Ascending aorta (tissue), 2 donors: ENCODE measurements around the gene GPR107. TPM values are rescaled to one million over a fixed set of nuclear protein-coding genes. Genes with fewer than 3 reads are reported as not detected.

Experiments used
- DNase-seq, 2 donors: peaks; one replicate each; pipeline ENCODE4 v3.0.0-alpha.2; 2019; ENCODE audit warnings: low spot score in 2 of 2
- H3K27ac ChIP-seq, 2 donors: fragments of 200-600 bp; sonication (generic); one replicate each; pipeline ENCODE4 v1.5.1; 2016 to 2017; ENCODE audit warnings: mild to moderate bottlenecking in 1 of 2
- H3K27me3 ChIP-seq: fragments of 200-600 bp; sonication (generic); one replicate; pipeline ENCODE4 v1.5.1; 2017
- H3K36me3 ChIP-seq, 2 donors: fragments of 200-600 bp; sonication (generic); one replicate each; pipeline ENCODE4 v1.5.1; 2016
- H3K4me1 ChIP-seq, 2 donors: fragments of 200-600 bp; sonication (generic); one replicate each; pipeline ENCODE4 v1.5.1; 2016 to 2017; ENCODE audit warnings: mild to moderate bottlenecking in 1 of 2
- H3K4me3 ChIP-seq, 2 donors: fragments of 200-600 bp; sonication (generic); one replicate each; pipeline ENCODE4 v1.5.1; 2016 to 2017; ENCODE audit warnings: mild to moderate bottlenecking in 1 of 2
- H3K9me3 ChIP-seq, 2 donors: fragments of 200-600 bp; sonication (generic); one replicate each; pipeline ENCODE4 v1.5.1; 2016
- intact Hi-C: fragments of 100-400 bp; cut with DNase I; formaldehyde crosslinking; loops from one replicate; pipeline ENCODE4 v1.15.1; 2023
- total RNA-seq: library from RNA; depleted of rRNA; stranded (reverse); fragments of >200 nt; gene quantifications from one replicate; pipeline ENCODE4 v1.1.0, GENCODE V29; 2016
- TF ChIP-seq, protein P1 (sequence below), 3 experiments: fragments of 200-600 bp in 2 of 3; fragments of 450-650 bp in 1 of 3; sonication (generic) in 2 of 3; IDR thresholded peaks; one replicate each; pipeline ENCODE4 v1.5.1; 2016 to 2019; ENCODE audit warnings: antibody characterized with exemption in 3 of 3, mild to moderate bottlenecking in 1 of 3, moderate library complexity in 1 of 3

The GPR107 gene
- total RNA-seq, 1 donor from 2014 or later = 37.4 TPM

DNA sequence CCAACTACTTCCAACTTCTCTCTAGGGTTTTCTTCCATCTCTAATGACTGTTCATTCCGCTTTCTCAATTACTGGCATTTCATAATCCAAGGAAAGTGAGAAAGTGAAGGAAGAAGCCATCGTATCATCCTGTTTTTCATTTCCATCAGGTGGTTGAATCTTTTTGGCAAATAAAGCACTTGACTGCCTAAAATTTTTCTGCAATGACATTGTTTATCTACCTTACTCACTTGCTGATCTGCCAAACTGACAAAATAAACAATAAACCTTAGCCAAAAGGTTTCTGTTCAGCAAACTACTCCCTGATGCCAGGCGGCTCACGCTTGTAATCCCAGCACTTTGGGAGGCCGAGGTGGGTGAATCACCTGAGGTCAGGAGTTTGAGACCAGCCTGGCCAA, 29.1 kb upstream of the GPR107 start:
- H3K9me3 ChIP-seq = no peaks in the 10 kb centered on the region
- no peaks in the 10 kb centered on the region for H3K36me3 ChIP-seq
- DNase-seq = no peak
- H3K27me3 ChIP-seq = no peaks in the 10 kb centered on the region
- intact Hi-C loops = loop anchor here (10.0 kb wide), 1 partner anchor 310 kb away; no protein-coding TSS in a partner anchor
- no peak overlapping the region for H3K4me3 ChIP-seq
- TF ChIP-seq, protein P1, sequence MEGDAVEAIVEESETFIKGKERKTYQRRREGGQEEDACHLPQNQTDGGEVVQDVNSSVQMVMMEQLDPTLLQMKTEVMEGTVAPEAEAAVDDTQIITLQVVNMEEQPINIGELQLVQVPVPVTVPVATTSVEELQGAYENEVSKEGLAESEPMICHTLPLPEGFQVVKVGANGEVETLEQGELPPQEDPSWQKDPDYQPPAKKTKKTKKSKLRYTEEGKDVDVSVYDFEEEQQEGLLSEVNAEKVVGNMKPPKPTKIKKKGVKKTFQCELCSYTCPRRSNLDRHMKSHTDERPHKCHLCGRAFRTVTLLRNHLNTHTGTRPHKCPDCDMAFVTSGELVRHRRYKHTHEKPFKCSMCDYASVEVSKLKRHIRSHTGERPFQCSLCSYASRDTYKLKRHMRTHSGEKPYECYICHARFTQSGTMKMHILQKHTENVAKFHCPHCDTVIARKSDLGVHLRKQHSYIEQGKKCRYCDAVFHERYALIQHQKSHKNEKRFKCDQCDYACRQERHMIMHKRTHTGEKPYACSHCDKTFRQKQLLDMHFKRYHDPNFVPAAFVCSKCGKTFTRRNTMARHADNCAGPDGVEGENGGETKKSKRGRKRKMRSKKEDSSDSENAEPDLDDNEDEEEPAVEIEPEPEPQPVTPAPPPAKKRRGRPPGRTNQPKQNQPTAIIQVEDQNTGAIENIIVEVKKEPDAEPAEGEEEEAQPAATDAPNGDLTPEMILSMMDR (IDR thresholded peaks at IDR 0.05) = no peak
- H3K4me1 ChIP-seq = peaks cover 8 to 65% of the 10 kb centered on the region in 2 donors
- peak overlapping the region; percentile 75 to 78 for H3K27ac ChIP-seq

DNA sequence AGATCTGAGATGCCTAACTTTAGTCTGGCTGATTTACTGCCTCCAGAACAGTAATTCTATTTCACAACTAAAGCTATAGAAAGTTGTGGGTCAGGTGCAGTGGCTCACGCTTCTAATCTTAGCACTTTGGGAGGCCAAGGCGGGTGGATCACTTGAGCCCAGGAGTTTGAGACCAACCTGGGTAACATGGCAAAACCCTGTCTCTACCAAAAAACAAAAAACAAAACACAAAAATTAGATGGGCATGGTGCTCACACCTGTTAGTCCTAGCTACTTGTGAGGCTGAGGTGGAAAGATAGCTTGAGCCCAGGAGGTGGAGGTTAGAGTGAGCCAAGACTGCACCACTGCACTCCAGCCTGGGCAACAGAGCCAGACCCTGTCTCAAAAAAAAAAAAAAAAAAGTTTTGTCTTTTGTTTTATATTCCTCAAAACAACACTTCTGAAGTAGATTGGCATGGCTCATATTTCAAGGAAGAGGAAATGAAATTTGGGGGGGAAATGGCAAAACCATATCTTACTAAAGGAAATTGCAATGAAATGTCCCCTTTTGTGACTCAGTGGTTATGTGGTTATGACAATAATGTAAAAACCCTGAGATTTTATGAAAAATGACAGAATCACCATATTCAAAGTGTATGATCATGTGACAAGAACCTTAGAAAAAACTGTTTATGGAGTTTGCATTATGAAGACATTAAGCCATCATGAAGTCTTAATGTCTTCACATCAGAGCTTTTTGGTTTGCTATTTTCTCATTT, 26.9 kb upstream of the GPR107 start:
- intact Hi-C loops = loop anchor here (10.0 kb wide), 1 partner anchor 312 kb away; no protein-coding TSS in a partner anchor
- H3K36me3 ChIP-seq = no peaks in the 10 kb centered on the region
- no peaks in the 10 kb centered on the region for H3K9me3 ChIP-seq
- H3K4me3 ChIP-seq = no peak overlapping the region
- TF ChIP-seq, protein P1 (IDR thresholded peaks at IDR 0.05) = no peak
- no peak overlapping the region for H3K27ac ChIP-seq
- H3K27me3 ChIP-seq = no peaks in the 10 kb centered on the region
- peaks cover 3 to 53% of the 10 kb centered on the region in 2 donors for H3K4me1 ChIP-seq
- no peak for DNase-seq

DNA sequence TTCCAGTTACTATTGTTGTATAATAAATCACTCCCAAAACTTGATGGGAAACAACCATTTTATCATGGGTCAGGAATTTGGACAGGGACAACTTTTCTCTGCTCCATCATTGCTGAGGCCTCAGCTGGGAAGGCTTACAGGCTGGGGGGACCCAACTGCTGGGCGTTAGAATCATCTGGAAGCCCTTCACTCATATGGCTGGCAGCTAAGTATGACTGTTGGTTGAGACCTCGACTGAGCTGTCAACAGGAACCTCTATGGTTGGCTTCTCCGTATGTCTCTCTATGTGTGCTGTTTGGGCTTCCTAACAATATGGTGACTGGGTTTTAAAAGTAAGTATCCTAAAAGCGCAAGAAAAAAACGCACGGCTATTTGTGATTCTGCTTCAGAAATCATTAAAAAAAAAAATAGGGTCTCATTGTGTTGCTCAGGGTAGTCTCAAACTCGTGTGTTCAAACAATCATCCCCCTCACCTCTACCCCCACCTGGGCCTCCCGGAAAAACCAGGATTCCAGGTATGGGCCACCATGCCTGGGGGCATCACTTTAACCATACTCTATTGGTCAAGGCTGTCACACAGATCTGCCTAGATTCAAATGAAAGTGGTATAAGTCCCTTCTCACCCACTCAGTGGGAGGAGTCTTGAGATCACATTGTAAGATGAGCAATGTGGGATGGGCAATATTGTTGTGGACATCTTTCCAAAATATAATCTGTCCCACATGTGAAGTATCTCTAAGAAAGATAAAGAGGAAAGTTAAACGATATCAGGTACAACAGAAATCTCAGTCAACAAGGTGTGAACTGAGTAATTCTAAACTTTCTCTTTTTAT, 26.0 kb upstream of the GPR107 start:
- no peak overlapping the region for H3K27ac ChIP-seq
- intact Hi-C loops = loop anchor here (10.0 kb wide), 1 partner anchor 313 kb away; no protein-coding TSS in a partner anchor

DNA sequence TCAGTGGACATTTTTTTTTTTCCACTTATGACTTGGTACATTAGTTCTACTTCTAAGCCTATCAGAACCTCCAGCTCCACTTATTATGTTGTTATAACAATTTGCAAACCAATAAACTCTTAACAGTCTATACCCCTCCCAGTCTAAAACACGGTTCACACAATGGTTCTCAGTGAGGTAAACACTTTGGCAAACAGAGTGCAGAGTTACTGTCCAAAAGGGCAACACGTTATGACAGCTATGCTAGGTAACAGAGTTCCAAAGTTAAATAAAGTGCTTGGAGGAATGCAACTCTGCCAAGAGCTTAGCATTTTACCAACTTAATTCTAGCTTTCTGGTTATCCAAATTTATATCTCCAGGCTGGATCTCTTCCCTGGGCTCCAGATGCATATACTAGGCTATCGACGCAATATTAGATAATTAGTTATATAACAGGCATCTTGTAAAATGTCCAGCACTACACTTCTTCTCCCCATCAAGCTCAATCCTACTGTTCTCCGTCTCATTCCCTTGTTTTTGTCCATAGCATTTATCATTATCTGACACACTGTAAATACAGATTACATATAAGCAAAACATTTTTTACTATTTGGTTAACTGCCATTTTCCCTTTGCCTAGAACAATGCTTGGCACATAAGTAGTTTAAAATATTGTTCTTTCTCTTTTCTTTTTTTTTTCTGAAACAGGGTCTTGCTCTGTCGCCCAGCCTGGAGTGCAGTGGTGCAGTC, 25.0 kb upstream of the GPR107 start:
- intact Hi-C loops = loop anchor here (10.0 kb wide), 1 partner anchor 314 kb away; no protein-coding TSS in a partner anchor
- no peak for DNase-seq
- Histone ChIP-seq H3K27me3 (no peaks in the 10 kb centered on the region), H3K36me3 (no peaks in the 10 kb centered on the region), H3K4me1 (peaks cover 6 to 53% of the 10 kb centered on the region in 2 donors), H3K9me3 (no peaks in the 10 kb centered on the region), H3K4me3 (no peak overlapping the region), H3K27ac (no peak overlapping the region)
- TF ChIP-seq, protein P1 (IDR thresholded peaks at IDR 0.05) = no peak

More for the DNA sequence above, 26.0 kb upstream of the GPR107 start:
- Histone ChIP-seq H3K36me3 (no peaks in the 10 kb centered on the region), H3K4me1 (peaks cover 9 to 54% of the 10 kb centered on the region in 2 donors), H3K4me3 (no peak overlapping the region), H3K9me3 (no peaks in the 10 kb centered on the region), H3K27me3 (no peaks in the 10 kb centered on the region)
- peak in 1 of 2 donors; percentile 40 for DNase-seq
- TF ChIP-seq, protein P1 (IDR thresholded peaks at IDR 0.05) = no peak
